SK-N-MC (cell line): ENCODE results near the gene POLE2.

Experiments used
- EZH2 ChIP-seq: fragments of 200-600 bp; sonication (generic); IDR thresholded peaks from one replicate; pipeline ENCODE4 v1.6.1; 2017; ENCODE audit warnings: antibody characterized with exemption
- POLR2AphosphoS5 ChIP-seq: IDR thresholded peaks from 2 replicates; pipeline ENCODE4 v1.6.1; 2012; ENCODE audit warnings: mild to moderate bottlenecking, low read depth, low read length, borderline replicate concordance

- TF ChIP-seq EZH2 = no peak
- no peak for TF ChIP-seq POLR2AphosphoS5
Measured at GRCh38 chr14:49614196-49614595, 73.8 kb downstream of the POLE2 start.
